HepG2 (cell line): ENCODE measurements around the gene ADAMTS2. TPM values are rescaled to one million over a fixed set of nuclear protein-coding genes. Genes with fewer than 3 reads are reported as not detected.

Experiments used
- ELF4 ChIP-seq: sonication (generic); formaldehyde crosslinking; IDR thresholded peaks from 2 replicates; pipeline ENCODE4 v1.5.0; 2020; ENCODE audit warnings: missing genetic modification reagents, mild to moderate bottlenecking, moderate library complexity, borderline replicate concordance
- KDM6A ChIP-seq: IDR thresholded peaks from 2 replicates; pipeline ENCODE4 v1.6.1; 2016; ENCODE audit warnings: low read depth
- NONO ChIP-seq, 2 experiments: fragments of 450-650 bp in 1 of 2; sonication (generic) in 1 of 2; formaldehyde crosslinking in 1 of 2; IDR thresholded peaks in 1 of 2; conservative IDR thresholded peaks in 1 of 2; 2 replicates each; pipeline versions ENCODE4 v1.6.1 to v1.8.0; 2017 to 2022; ENCODE audit warnings: mild to moderate bottlenecking in 1 of 2, missing genetic modification reagents in 1 of 2, moderate library complexity in 1 of 2
- NR3C1 ChIP-seq: sonication (generic); formaldehyde crosslinking; IDR thresholded peaks from 2 replicates; pipeline ENCODE4 v1.4.0; 2020; ENCODE audit warnings: missing genetic modification reagents
- ZNF350 ChIP-seq: sonication (generic); formaldehyde crosslinking; IDR thresholded peaks from 2 replicates; pipeline ENCODE4 v1.4.0; 2020; ENCODE audit warnings: mild to moderate bottlenecking, low read depth, missing genetic modification reagents, borderline replicate concordance
- ZSCAN31 ChIP-seq: sonication (generic); formaldehyde crosslinking; IDR thresholded peaks from 2 replicates; pipeline ENCODE4 v1.5.0; 2020; ENCODE audit warnings: low read depth, mild to moderate bottlenecking, missing genetic modification reagents
- polyA plus RNA-seq, 8 experiments: library from polyadenylated mRNA; depleted of rRNA in 3 of 8; stranded (reverse) in 7 of 8; unstranded in 1 of 8; fragments of >200 nt; fragmentation: Illumina TruSeq in 4 of 8; extraction: Trizol in 4 of 8; gene quantifications; 2 replicates each; pipeline versions ENCODE4 v1.2.1 to v1.2.3, GENCODE V29; 2011 to 2016; ENCODE audit warnings: low read depth in 4 of 8, missing spikeins in 1 of 8, mixed read lengths in 1 of 8; ENCODE audit not compliant: insufficient read depth in 1 of 8
- total RNA-seq, 5 experiments: library from RNA; depleted of rRNA; stranded (reverse); fragments of >200 nt; fragmentation: Illumina TruSeq; extraction: Trizol; gene quantifications; 2 replicates each; pipeline ENCODE4 v1.2.3, GENCODE V29; 2016; ENCODE audit warnings: low read depth in 1 of 5
- TF ChIP-seq, protein P1 (sequence below): IDR thresholded peaks from 2 replicates; pipeline ENCODE4 v1.6.1; 2016; ENCODE audit warnings: missing compliant biosample characterization, missing genetic modification reagents, borderline replicate concordance
- TF ChIP-seq, protein P2 (sequence below): sonication (generic); formaldehyde crosslinking; IDR thresholded peaks from 2 replicates; pipeline ENCODE4 v1.4.0; 2020; ENCODE audit warnings: missing genetic modification reagents, borderline replicate concordance
- TF ChIP-seq, protein P3 (sequence below): sonication (generic); formaldehyde crosslinking; IDR thresholded peaks from one replicate; pipeline ENCODE4 v1.5.1; 2020; ENCODE audit warnings: mild to moderate bottlenecking, missing genetic modification reagents; ENCODE audit errors: not compliant biosample characterization
- TF ChIP-seq, protein P4 (sequence below): sonication (generic); formaldehyde crosslinking; IDR thresholded peaks from 2 replicates; pipeline ENCODE4 v1.5.0; 2020; ENCODE audit warnings: missing genetic modification reagents

ADAMTS2 gene
- total and polyA plus RNA-seq, 2 of the 13 experiments (the other 11 are each of a cell fraction or from before 2014, with no cell fraction given): 0.24 to 3.5 TPM

- TF ChIP-seq, protein P1, sequence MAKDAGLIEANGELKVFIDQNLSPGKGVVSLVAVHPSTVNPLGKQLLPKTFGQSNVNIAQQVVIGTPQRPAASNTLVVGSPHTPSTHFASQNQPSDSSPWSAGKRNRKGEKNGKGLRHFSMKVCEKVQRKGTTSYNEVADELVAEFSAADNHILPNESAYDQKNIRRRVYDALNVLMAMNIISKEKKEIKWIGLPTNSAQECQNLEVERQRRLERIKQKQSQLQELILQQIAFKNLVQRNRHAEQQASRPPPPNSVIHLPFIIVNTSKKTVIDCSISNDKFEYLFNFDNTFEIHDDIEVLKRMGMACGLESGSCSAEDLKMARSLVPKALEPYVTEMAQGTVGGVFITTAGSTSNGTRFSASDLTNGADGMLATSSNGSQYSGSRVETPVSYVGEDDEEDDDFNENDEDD (CRISPR knock-in tag): 0 out of 2 replicates have a peak, but pooled peaks have one; percentile 38
- TF ChIP-seq KDM6A (CRISPR knock-in tag) (peak; percentile 69; the same call in 1 of the 2 replicates), NONO (IDR thresholded peaks at IDR 0.05) (no peak), NONO (CRISPR knock-in tag; conservative IDR thresholded peaks at IDR 0.05) (peak; percentile 76), ZNF350 (CRISPR knock-in tag) (peak; percentile 25; the same call in 1 of the 2 replicates), NR3C1 (CRISPR knock-in tag) (no peak), ELF4 (CRISPR knock-in tag) (no peak), ZSCAN31 (CRISPR knock-in tag) (no peak)
- TF ChIP-seq, protein P2, sequence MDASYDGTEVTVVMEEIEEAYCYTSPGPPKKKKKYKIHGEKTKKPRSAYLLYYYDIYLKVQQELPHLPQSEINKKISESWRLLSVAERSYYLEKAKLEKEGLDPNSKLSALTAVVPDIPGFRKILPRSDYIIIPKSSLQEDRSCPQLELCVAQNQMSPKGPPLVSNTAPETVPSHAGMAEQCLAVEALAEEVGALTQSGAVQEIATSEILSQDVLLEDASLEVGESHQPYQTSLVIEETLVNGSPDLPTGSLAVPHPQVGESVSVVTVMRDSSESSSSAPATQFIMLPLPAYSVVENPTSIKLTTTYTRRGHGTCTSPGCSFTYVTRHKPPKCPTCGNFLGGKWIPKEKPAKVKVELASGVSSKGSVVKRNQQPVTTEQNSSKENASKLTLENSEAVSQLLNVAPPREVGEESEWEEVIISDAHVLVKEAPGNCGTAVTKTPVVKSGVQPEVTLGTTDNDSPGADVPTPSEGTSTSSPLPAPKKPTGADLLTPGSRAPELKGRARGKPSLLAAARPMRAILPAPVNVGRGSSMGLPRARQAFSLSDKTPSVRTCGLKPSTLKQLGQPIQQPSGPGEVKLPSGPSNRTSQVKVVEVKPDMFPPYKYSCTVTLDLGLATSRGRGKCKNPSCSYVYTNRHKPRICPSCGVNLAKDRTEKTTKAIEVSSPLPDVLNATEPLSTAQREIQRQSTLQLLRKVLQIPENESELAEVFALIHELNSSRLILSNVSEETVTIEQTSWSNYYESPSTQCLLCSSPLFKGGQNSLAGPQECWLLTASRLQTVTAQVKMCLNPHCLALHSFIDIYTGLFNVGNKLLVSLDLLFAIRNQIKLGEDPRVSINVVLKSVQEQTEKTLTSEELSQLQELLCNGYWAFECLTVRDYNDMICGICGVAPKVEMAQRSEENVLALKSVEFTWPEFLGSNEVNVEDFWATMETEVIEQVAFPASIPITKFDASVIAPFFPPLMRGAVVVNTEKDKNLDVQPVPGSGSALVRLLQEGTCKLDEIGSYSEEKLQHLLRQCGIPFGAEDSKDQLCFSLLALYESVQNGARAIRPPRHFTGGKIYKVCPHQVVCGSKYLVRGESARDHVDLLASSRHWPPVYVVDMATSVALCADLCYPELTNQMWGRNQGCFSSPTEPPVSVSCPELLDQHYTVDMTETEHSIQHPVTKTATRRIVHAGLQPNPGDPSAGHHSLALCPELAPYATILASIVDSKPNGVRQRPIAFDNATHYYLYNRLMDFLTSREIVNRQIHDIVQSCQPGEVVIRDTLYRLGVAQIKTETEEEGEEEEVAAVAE (CRISPR knock-in tag): no peak
- TF ChIP-seq, protein P3, sequence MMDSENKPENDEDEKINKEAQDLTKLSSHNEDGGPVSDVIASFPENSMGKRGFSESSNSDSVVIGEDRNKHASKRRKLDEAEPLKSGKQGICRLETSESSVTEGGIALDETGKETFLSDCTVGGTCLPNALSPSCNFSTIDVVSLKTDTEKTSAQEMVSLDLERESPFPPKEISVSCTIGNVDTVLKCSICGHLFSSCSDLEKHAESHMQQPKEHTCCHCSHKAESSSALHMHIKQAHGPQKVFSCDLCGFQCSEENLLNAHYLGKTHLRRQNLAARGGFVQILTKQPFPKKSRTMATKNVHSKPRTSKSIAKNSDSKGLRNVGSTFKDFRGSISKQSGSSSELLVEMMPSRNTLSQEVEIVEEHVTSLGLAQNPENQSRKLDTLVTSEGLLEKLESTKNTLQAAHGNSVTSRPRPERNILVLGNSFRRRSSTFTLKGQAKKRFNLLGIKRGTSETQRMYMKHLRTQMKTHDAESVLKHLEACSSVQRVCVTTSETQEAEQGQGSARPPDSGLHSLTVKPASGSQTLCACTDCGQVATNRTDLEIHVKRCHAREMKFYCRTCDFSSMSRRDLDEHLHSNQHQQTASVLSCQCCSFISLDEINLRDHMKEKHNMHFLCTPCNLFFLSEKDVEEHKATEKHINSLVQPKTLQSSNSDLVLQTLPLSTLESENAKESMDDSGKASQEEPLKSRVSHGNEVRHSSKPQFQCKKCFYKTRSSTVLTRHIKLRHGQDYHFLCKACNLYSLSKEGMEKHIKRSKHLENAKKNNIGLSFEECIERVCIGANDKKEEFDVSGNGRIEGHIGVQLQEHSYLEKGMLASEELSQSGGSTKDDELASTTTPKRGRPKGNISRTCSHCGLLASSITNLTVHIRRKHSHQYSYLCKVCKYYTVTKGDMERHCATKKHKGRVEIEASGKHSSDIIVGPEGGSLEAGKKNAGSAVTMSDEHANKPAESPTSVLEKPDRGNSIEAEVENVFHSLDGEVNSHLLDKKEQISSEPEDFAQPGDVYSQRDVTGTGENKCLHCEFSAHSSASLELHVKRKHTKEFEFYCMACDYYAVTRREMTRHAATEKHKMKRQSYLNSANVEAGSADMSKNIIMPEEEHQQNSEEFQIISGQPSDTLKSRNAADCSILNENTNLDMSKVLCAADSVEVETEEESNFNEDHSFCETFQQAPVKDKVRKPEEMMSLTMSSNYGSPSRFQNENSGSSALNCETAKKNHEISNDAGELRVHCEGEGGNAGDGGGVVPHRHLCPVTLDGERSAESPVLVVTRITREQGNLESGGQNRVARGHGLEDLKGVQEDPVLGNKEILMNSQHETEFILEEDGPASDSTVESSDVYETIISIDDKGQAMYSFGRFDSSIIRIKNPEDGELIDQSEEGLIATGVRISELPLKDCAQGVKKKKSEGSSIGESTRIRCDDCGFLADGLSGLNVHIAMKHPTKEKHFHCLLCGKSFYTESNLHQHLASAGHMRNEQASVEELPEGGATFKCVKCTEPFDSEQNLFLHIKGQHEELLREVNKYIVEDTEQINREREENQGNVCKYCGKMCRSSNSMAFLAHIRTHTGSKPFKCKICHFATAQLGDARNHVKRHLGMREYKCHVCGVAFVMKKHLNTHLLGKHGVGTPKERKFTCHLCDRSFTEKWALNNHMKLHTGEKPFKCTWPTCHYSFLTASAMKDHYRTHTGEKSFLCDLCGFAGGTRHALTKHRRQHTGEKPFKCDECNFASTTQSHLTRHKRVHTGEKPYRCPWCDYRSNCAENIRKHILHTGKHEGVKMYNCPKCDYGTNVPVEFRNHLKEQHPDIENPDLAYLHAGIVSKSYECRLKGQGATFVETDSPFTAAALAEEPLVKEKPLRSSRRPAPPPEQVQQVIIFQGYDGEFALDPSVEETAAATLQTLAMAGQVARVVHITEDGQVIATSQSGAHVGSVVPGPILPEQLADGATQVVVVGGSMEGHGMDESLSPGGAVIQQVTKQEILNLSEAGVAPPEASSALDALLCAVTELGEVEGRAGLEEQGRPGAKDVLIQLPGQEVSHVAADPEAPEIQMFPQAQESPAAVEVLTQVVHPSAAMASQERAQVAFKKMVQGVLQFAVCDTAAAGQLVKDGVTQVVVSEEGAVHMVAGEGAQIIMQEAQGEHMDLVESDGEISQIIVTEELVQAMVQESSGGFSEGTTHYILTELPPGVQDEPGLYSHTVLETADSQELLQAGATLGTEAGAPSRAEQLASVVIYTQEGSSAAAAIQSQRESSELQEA (CRISPR knock-in tag): no peak
- TF ChIP-seq, protein P4, sequence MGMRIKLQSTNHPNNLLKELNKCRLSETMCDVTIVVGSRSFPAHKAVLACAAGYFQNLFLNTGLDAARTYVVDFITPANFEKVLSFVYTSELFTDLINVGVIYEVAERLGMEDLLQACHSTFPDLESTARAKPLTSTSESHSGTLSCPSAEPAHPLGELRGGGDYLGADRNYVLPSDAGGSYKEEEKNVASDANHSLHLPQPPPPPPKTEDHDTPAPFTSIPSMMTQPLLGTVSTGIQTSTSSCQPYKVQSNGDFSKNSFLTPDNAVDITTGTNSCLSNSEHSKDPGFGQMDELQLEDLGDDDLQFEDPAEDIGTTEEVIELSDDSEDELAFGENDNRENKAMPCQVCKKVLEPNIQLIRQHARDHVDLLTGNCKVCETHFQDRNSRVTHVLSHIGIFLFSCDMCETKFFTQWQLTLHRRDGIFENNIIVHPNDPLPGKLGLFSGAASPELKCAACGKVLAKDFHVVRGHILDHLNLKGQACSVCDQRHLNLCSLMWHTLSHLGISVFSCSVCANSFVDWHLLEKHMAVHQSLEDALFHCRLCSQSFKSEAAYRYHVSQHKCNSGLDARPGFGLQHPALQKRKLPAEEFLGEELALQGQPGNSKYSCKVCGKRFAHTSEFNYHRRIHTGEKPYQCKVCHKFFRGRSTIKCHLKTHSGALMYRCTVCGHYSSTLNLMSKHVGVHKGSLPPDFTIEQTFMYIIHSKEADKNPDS (CRISPR knock-in tag): peak; percentile 46; the same call in 1 of the 2 replicates
Measured at GRCh38 chr5:179264783-179265513, 80.3 kb downstream of the ADAMTS2 start (continued).
